Activated CD8-positive, alpha-beta memory T cell treated with anti-CD3 and anti-CD28 coated beads, Interleukin-2, amount 10 ng/mL, durations not matched to agents 7 days and 5 days (primary cell): ENCODE data around the gene PCSK4. TPM values are rescaled to one million over a fixed set of nuclear protein-coding genes. Genes with fewer than 3 reads are reported as not detected.

ENCODE experiments used
- ATAC-seq: fragments of 150-1000 bp; cut with Tn5 transposase; one replicate; pipeline ENCODE4 v1.10.0; 2021; ENCODE audit warnings: moderate library complexity
- CTCF ChIA-PET: fragments of 350-600 bp; sonication (Branson Sonifier 250); formaldehyde crosslinking; loops from one replicate; lab custom pipeline; 2021; ENCODE audit warnings: antibody characterized with exemption; lab: Charles Lee
- DNase-seq: peaks from one replicate; pipeline ENCODE4 v3.0.0-alpha.2; 2020
- H3K27ac Mint-ChIP-seq: one replicate; pipeline ENCODE4 v1.8.0; 2021; ENCODE audit warnings: mild to moderate bottlenecking, mixed read lengths
- H3K27me3 Mint-ChIP-seq: one replicate; pipeline ENCODE4 v1.8.0; 2021; ENCODE audit warnings: mixed read lengths
- H3K36me3 Mint-ChIP-seq: one replicate; pipeline ENCODE4 v1.8.0; 2021; ENCODE audit warnings: mild to moderate bottlenecking, mixed read lengths
- H3K4me1 Mint-ChIP-seq: one replicate; pipeline ENCODE4 v1.8.0; 2021; ENCODE audit warnings: mixed read lengths
- H3K4me3 Mint-ChIP-seq: one replicate; pipeline ENCODE4 v1.8.0; 2021; ENCODE audit warnings: mild to moderate bottlenecking, moderate library complexity, mixed read lengths
- H3K9me3 Mint-ChIP-seq: one replicate; pipeline ENCODE4 v1.8.0; 2022; ENCODE audit warnings: low read depth, mixed read lengths
- total RNA-seq, 2 experiments: library from RNA; stranded (reverse); gene quantifications; one replicate each; pipeline ENCODE4 v1.2.3, GENCODE V29; 2021

The PCSK4 gene
- total RNA-seq, 2 experiments from 2014 or later, result 1.5 to 4.4 TPM

DNA sequence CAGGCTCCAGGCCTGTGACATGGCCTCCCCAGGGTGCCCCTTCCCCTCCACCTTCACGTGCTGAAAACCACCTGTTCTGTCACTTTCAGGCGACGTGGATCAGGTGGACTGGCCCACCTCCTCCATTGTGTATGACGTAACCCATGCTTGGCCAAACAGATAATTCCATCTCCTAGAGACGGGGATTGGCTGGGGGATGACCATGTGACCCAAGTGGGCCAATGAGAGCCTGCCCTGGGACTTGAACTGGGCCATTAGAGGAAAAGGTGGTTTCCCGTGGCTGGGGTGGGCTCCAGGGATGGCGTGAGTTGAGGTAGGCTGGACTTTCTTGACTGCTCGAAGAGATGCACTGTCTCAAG, 26.2 kb upstream of the PCSK4 start:
- Mint-ChIP-seq H3K4me1 (peaks cover 2% of the 10 kb centered on the region), H3K27ac (no peak overlapping the region), H3K27me3 (peaks cover 5% of the 10 kb centered on the region), H3K9me3 (no peaks in the 10 kb centered on the region), H3K4me3 (no peak overlapping the region), H3K36me3 (no peaks in the 10 kb centered on the region)
- CTCF ChIA-PET, result no interaction called here
- no peak for ATAC-seq
- DNase-seq, result no peak

DNA sequence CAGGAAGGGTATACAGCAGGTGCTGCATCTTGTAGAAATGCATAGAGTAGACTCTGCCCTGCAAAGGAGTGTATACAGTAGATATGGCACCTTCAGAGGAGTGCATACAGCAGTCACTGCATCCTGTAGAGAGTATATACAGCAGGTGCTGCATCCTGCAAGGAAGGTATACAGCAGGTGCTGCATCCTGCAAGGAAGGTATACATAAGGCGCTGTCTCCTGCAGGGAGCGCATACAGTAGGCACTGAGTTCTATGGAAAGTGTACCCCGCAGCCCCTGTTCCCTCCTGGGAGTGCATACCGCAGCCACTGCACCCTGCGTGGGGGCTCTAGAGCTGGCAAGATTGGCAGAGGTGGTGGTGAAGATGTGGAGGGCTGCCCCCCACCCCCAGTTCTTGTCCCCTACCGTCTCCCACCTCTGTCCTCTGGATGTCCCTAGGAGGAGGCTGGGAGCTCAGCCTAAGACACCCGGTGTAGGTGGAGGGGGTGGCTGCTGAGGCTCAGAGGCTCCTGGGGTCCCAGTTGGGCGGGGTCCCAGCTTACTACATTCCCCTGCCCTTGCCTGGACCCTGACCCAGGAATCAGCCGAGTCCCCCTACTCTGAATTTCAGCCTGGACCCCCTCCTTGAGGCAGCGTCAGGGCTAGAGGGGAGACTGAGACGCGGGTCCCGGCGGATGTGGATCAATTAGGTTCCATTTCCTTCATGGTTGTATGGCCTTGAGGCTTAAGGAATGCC, 25.0 kb upstream of the PCSK4 start:
- Mint-ChIP-seq H3K9me3 (no peaks in the 10 kb centered on the region), H3K27ac (no peak overlapping the region), H3K27me3 (peaks cover 11% of the 10 kb centered on the region), H3K36me3 (no peaks in the 10 kb centered on the region), H3K4me3 (no peak overlapping the region), H3K4me1 (peaks cover 2% of the 10 kb centered on the region)
- no peak for DNase-seq
- ATAC-seq, result no peak
- CTCF ChIA-PET, result interaction anchor here (0.7 kb wide), 1 partner anchor 78 kb away, joined by 3 read pairs; no protein-coding TSS in a partner anchor

DNA sequence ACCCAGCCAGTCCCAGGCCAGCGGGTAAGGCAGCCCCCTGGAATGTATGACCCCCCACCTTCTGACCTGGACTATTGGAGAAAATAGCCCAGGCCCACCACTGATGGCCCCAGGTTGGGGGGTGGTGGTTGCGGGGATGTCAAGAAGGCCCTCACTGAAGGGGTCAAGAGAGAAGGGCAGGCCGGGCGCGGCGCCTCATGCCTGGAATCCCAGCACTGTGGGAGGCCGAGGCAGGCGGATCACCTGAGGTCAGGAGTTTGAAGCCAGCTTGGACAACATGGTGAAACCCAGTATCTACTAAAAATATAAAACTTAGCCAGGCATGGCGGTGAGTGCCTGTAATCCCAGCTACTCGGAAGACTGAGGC, 24.1 kb upstream of the PCSK4 start:
- no peaks in the 10 kb centered on the region for H3K9me3 Mint-ChIP-seq
- no peaks in the 10 kb centered on the region for H3K36me3 Mint-ChIP-seq
- DNase-seq (no peak), ATAC-seq (no peak)
- CTCF ChIA-PET, result interaction anchor here (0.7 kb wide), 1 partner anchor 77 kb away, joined by 3 read pairs; no protein-coding TSS in a partner anchor
- H3K27ac Mint-ChIP-seq, result no peak overlapping the region
- H3K4me1 Mint-ChIP-seq, result peaks cover 2% of the 10 kb centered on the region
- no peak overlapping the region for H3K4me3 Mint-ChIP-seq
- H3K27me3 Mint-ChIP-seq, result peaks cover 17% of the 10 kb centered on the region

DNA sequence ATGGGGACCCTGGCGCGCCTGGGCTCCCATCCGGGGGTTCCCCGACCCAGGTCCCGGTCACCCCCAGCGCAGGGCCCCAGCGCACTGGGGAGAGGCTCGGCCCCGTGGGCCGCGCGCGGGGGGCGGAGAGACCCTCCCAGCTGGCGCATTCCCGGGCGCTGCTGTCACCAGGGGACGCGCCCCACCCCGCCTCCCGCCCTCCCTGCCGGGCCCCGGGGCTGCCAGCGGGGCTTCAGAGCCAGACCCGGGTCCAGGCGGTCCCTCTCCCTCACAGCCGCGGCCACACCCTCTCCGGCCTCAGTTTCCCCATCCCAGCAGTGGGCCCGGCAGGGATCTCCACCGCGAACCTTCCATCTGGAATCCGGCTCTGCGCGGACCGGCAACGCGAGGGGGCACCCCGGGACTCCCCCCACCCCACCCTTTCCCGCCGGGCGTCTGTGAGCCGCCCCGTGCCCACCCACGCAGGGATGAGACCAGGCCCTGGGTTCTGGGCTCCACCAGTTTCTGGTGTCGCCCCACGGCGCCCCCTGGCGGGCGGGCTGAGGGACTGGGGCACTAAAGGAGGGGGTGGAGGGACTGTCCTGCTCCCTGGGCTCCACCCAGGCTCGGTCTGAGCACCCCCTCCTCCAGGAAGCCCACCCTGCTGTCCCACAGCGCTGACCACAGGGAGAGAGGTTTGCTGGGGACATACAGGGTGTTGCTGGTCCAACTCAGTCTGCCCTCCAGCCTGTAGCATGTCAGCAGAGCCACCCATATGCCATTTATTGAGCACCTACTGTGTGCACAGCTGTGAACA, 23.5 kb upstream of the PCSK4 start:
- Mint-ChIP-seq H3K27ac (no peak overlapping the region), H3K4me3 (no peak overlapping the region), H3K36me3 (no peaks in the 10 kb centered on the region), H3K4me1 (peaks cover 2% of the 10 kb centered on the region), H3K27me3 (peaks cover 19% of the 10 kb centered on the region), H3K9me3 (no peaks in the 10 kb centered on the region)
- CTCF ChIA-PET, result interaction anchor here (0.7 kb wide), 1 partner anchor 46 kb away, joined by 3 read pairs; no protein-coding TSS in a partner anchor
- peak; percentile 76 for DNase-seq
- peak; percentile 59 for ATAC-seq

DNA sequence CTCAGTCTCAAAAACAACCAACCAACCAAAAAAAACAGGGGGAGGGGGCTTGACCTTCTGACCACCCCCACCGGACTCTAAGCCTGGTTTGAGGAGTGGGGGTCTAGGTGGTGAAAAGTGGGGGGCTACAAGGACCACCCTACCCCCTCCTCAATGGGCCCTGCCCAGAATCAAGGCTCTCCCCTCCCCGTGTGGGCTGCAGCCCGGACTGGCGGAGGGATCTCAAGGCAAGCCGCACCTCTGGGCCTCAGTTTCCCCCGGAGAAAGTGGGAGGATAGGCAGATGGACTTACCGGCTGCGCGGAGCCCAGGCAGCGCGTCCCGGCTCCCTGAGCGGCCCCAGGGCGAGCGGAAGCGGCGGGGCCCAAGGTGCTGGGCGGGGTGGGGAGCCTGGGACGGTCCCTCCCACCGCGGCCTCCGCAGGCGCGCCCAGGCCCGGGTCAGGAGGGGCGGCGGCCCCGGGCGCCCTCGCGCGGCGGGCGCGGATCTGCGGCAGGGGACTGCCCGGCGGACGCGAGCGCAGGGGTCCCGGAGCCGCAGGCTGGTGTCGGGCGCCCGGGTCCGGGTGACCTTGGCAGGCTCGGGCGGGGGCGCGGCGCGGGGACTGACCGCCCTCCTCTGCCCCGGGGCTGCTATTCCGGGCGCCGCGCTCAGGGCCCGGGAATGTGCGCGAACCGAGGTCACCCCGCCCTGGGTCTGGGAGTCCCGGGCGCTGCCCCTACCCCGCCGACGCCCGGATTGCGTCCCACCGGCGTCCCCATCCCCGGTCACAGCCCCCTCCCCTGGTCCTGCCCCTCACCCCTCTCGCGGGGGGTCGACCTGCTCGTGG, 22.7 kb upstream of the PCSK4 start, which contains the start of gene ADAMTSL5:
ADAMTSL5 (minus strand) TSS at position 349 of the 828 bp plus-strand sequence. CDS start 2,076 bp downstream, outside the sequence.
- ATAC-seq (peak; percentile 87), DNase-seq (peak; percentile 75)
- H3K4me1 Mint-ChIP-seq, result peaks cover 2% of the 10 kb centered on the region
- H3K36me3 Mint-ChIP-seq, result no peaks in the 10 kb centered on the region
- CTCF ChIA-PET, result interaction anchor here (0.7 kb wide), 1 partner anchor 46 kb away, joined by 3 read pairs; no protein-coding TSS in a partner anchor
- H3K27ac Mint-ChIP-seq, result no peak within 1 kb of the TSS
- no peaks in the 10 kb centered on the region for H3K9me3 Mint-ChIP-seq
- peaks cover 21% of the 10 kb centered on the region for H3K27me3 Mint-ChIP-seq
- H3K4me3 Mint-ChIP-seq, result peak within 1 kb of the TSS; percentile 57

DNA sequence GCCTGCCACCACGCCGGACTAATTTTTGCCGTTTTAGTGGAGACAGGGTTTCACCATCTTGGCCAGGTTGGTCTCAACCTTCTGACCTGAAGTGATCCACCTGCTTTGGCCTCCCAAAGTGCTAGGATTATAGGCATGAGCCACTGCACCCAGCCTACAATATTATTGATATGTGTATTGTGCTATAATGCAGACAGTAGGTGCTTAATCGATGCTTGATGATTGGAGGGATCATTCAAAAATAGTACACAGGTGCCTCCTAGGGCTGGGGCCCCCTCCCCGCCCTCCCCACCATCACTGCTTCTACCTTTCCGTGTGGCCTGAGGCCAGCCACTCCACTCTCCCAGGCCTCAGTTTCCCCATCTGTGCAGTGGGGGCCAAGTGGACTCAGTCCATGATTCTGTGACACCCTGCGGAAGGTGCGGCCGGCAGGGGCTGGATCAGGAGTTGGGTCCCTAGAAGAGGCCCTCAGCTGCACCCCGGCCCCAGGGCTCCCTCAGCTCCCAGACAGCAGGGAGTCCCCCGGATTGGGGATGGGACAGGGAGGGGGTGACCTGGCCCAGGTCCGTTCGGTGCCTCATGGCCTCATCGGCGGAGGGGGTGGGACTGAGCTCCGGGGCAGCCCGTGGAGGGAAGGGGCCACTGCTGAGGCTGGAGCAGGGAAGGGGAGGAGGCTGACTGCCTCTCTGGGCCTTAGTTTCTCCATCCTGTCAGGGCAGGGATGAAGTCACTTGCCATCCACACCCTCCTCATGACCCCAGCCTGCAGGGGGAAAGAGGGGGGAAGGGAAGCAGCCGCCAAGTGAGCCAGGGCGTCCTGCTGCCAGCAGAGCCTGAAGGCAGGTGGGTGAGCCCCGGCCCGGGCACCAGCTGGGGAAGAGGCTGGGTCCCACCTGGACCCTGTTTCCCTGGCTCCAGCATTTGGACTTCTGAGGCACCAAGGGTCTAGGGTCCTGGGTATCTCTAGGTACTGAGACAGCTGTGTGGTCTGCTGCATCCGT, 21.5 kb upstream of the PCSK4 start:
- ATAC-seq, result no peak
- Mint-ChIP-seq H3K27me3 (peaks cover 21% of the 10 kb centered on the region), H3K27ac (no peak overlapping the region), H3K9me3 (no peaks in the 10 kb centered on the region), H3K4me1 (peaks cover 6% of the 10 kb centered on the region), H3K4me3 (peak overlapping the region; percentile 57), H3K36me3 (no peaks in the 10 kb centered on the region)
- DNase-seq, result no peak
- CTCF ChIA-PET, result no interaction called here

DNA sequence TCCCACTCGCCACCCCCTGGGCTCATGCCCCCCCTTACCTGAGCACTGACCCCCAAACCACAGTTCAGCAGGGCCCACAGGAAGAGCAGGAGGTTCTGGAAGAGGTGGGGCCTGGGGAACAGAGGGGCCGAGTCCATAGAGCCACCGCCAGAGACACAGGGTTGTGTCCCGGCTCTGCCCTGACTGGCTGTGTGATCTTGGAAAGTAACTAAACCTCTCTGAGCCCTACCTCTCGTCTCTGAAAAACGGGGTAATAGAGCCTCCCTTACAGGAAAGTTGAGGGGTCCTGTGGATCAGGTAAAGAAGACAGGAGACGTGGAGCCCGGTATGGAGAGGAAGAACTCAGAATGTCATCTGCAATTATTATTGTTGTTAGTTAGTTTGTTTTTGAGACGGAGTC, 20.7 kb upstream of the PCSK4 start:
- Mint-ChIP-seq H3K36me3 (no peaks in the 10 kb centered on the region), H3K27me3 (peaks cover 21% of the 10 kb centered on the region), H3K27ac (no peak overlapping the region), H3K4me3 (no peak overlapping the region), H3K4me1 (peaks cover 6% of the 10 kb centered on the region), H3K9me3 (peaks cover 2% of the 10 kb centered on the region)
- DNase-seq, result no peak
- ATAC-seq, result no peak
- CTCF ChIA-PET, result no interaction called here

DNA sequence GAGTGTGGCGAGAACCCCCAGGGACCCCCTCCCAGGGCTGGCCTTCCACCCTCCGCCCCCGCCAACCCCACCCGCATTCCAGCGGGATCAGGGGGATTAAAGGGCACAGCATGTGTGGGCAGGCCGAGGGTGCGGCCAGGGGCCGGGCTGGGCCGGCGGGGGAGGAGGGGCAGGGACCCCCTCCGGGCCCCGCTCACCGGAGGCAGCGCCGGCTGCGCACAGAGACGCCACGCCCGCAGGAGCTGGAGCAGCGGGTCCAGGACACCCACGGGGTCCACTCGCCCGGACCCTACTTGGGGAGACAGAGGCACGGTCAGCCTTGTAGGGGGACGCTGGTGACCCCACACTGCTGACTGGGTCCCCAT, 20.3 kb upstream of the PCSK4 start:
- Mint-ChIP-seq H3K4me1 (peaks cover 6% of the 10 kb centered on the region), H3K9me3 (peaks cover 2% of the 10 kb centered on the region), H3K4me3 (no peak overlapping the region), H3K27ac (no peak overlapping the region), H3K27me3 (peaks cover 21% of the 10 kb centered on the region), H3K36me3 (no peaks in the 10 kb centered on the region)
- ATAC-seq (no peak), DNase-seq (no peak)
- CTCF ChIA-PET, result no interaction called here

DNA sequence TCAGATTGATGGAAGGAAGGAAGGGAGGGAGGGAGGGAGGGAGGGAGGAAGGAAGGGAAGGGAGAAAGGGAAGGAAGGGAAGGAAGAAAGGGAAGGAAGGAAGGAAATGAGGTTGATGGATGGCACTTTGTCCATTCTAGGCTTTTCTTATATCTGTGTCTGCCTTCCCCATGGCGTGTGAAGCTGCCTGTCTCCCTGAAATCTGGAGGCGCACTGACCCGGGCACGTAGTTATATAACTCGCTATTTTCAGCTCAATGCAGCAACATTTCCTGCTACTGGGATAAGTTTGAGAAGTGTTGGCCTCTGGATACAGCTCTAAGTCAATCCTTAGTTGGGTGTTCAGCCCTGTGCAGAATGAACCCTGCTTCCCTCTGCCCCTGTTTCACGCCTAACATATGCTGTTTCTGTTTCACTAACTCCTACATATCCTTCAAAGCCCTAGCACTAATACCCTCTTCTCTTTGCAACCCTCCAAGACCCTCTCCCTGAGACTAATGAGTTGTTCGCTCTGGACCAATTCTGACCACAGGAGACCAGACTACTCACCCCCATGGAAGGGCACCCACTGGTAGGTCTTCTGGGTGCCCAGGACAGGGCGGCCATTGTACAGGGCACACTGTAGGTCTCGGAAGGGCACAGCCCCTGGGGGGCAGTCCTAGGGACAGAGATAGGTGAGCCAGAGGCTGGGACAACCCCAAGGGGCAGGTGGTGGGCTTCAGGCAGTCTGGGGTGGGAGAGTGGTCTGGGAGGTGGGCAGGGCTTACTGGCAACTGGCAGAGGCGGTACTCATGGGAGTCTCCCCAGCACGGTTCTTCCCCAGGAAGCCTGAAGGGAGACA, 19.7 kb upstream of the PCSK4 start:
- CTCF ChIA-PET, result interaction anchor here (0.7 to 0.9 kb wide), 2 partner anchors 44 to 230 kb away, joined by 3 read pairs; no protein-coding TSS in a partner anchor
- Mint-ChIP-seq H3K27ac (no peak overlapping the region), H3K27me3 (peaks cover 21% of the 10 kb centered on the region), H3K36me3 (no peaks in the 10 kb centered on the region), H3K4me3 (no peak overlapping the region), H3K4me1 (peaks cover 6% of the 10 kb centered on the region), H3K9me3 (peaks cover 2% of the 10 kb centered on the region)
- DNase-seq (no peak), ATAC-seq (no peak)

DNA sequence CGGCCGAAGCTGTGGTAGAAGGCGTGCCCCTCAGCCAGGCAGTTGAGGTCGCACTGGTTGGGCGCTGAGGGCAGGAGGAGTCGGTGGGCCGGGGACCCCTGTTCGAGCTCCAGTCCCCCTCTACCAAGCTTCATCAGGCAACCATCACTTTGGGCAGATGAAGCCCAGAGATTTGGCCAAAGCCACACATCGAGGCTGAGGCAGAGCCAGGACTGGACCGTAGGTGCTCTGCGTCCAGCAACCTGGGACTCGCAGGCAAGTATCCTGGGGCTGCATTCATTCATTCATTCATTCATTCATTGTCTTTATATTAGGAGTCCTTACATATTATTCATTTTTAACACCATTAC, 18.3 kb upstream of the PCSK4 start:
- ATAC-seq, result no peak
- Mint-ChIP-seq H3K4me3 (no peak overlapping the region), H3K27ac (no peak overlapping the region), H3K36me3 (no peaks in the 10 kb centered on the region), H3K9me3 (peaks cover 2% of the 10 kb centered on the region), H3K27me3 (peaks cover 31% of the 10 kb centered on the region), H3K4me1 (peaks cover 8% of the 10 kb centered on the region)
- CTCF ChIA-PET, result interaction anchor here (1.7 kb wide), 1 partner anchor 38 kb away, joined by 6 read pairs; no protein-coding TSS in a partner anchor
- no peak for DNase-seq

DNA sequence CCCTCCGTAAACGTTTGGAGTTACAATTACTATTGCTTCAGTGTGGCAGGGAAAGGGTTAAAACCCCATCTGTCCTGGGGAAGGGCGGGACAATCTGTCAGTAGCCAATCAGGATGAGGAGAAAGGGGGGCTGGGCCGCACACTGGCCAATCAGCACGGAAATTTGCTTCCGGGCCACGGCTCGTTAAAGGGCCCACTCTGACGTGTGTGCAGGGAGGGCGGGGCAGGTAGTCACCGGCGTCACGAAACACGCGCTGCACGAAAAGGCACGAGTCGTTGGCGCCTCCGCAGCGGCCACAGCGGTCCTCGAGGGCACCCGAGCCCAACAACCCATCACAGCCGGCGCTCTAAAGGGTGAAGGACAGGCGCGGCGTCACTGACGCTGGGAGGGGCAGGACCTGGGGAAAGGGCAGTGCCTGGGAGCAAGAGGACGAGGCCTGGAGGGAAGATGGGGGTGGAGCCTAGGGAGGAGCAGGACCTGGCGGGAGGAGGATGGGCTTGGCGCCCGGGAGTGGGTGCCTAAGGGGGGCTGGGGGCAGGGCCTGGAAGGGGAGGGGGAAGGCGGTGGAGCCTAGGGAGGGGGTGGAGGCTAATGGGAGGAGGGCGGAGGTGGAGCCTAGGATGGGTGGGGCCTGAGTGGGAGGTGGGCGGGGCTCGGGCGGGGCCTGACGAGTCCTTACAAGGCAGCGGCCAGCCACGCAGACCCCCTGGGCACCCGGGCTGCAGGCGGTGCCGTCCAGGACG, 17.8 kb upstream of the PCSK4 start:
- H3K27me3 Mint-ChIP-seq, result peaks cover 33% of the 10 kb centered on the region
- DNase-seq (peak; percentile 91), ATAC-seq (peak; percentile 87)
- H3K4me3 Mint-ChIP-seq, result peak overlapping the region; percentile 74
- peaks cover 2% of the 10 kb centered on the region for H3K9me3 Mint-ChIP-seq
- peak overlapping the region; percentile 77 for H3K27ac Mint-ChIP-seq
- H3K4me1 Mint-ChIP-seq, result peaks cover 8% of the 10 kb centered on the region
- no peaks in the 10 kb centered on the region for H3K36me3 Mint-ChIP-seq
- CTCF ChIA-PET, result interaction anchor here (1.7 kb wide), 1 partner anchor 39 kb away, joined by 6 read pairs; no protein-coding TSS in a partner anchor
